GM21717 (cell line): ENCODE data around the gene CYTH3.
"Not testable (repeated sequence)": the region's sequence is repeated elsewhere in the genome, so short reads cannot be mapped to it uniquely, and the experiment has no call there.

Source experiments
- ATAC-seq: cut with Tn5 transposase; IDR thresholded peaks from one replicate; pipeline ENCODE4 v1.9.1; 2021; ENCODE audit warnings: mild to moderate bottlenecking, moderate library complexity; ENCODE audit not compliant: unreplicated experiment

The CYTH3 gene

GRCh38 chr7:6200971-6201370 lies 71.5 kb downstream of the CYTH3 start:
- no peak for ATAC-seq

GRCh38 chr7:6198689-6199595 lies 73.5 kb downstream of the CYTH3 start:
- ATAC-seq = no peak

- no peak for ATAC-seq
Observed at GRCh38 chr7:6197801-6198551, 74.4 kb downstream of the CYTH3 start.

- no peak for ATAC-seq
Observed at GRCh38 chr7:6193709-6194108, 78.7 kb downstream of the CYTH3 start.

- not testable (repeated sequence) for ATAC-seq
Observed at GRCh38 chr7:6190563-6190962, 81.9 kb downstream of the CYTH3 start.

- ATAC-seq = no peak
Observed at GRCh38 chr7:6188389-6188788, 84.0 kb downstream of the CYTH3 start.

GRCh38 chr7:6186577-6186976 lies 85.8 kb downstream of the CYTH3 start:
- no peak for ATAC-seq

- no peak for ATAC-seq
Observed at GRCh38 chr7:6182993-6183392, 89.4 kb downstream of the CYTH3 start.

GRCh38 chr7:6181136-6181535 lies 91.3 kb downstream of the CYTH3 start:
- ATAC-seq = no peak

GRCh38 chr7:6180344-6180725 lies 92.1 kb downstream of the CYTH3 start:
- ATAC-seq = no peak

GRCh38 chr7:6179620-6180343 lies 92.6 kb downstream of the CYTH3 start:
- no peak for ATAC-seq

- ATAC-seq = no peak
Observed at GRCh38 chr7:6178298-6179029, 94.0 kb downstream of the CYTH3 start.

GRCh38 chr7:6175645-6176044 lies 96.8 kb downstream of the CYTH3 start:
- ATAC-seq = no peak

GRCh38 chr7:6172910-6173295 lies 99.5 kb downstream of the CYTH3 start:
- no peak for ATAC-seq

GRCh38 chr7:6172224-6172909 lies 100.1 kb downstream of the CYTH3 start:
- ATAC-seq = no peak

- no peak for ATAC-seq
Observed at GRCh38 chr7:6171532-6172223, 100.7 kb downstream of the CYTH3 start.

- ATAC-seq = no peak
Observed at GRCh38 chr7:6170571-6171531, 101.6 kb downstream of the CYTH3 start.

GRCh38 chr7:6169805-6170520 lies 102.5 kb downstream of the CYTH3 start:
- ATAC-seq = no peak
